IPS-18c (cell line): ENCODE results near the gene CARD6.
"Not testable (repeated sequence)": the region's sequence is repeated elsewhere in the genome, so short reads cannot be mapped to it uniquely, and the experiment has no call there.

ENCODE experiments used
- H3K4me3 ChIP-seq: 2 replicates; pipeline ENCODE4 v1.7.0; 2013; ENCODE audit warnings: low read depth, mild to moderate bottlenecking, low read length, moderate library complexity; ENCODE audit not compliant: insufficient read depth
- H3K9me3 ChIP-seq: one replicate; pipeline ENCODE4 v1.6.1; 2013; ENCODE audit warnings: mild to moderate bottlenecking, low read length, moderate library complexity; ENCODE audit not compliant: control insufficient read depth, insufficient read depth

The CARD6 gene

GRCh38 chr5:40853632-40854192 is 12.5 kb downstream of the CARD6 start:
- Histone ChIP-seq H3K4me3 (no peak overlapping the region), H3K9me3 (no peaks in the 10 kb centered on the region)

- no peaks in the 10 kb centered on the region for H3K9me3 ChIP-seq
- H3K4me3 ChIP-seq: no peak overlapping the region
Measured at GRCh38 chr5:40860711-40861110, 19.5 kb downstream of the CARD6 start.

GRCh38 chr5:40865004-40865403 is 23.8 kb downstream of the CARD6 start:
- not testable (repeated sequence) for H3K9me3 ChIP-seq, H3K4me3 ChIP-seq

- Histone ChIP-seq H3K9me3 (no peaks in the 10 kb centered on the region), H3K4me3 (no peak overlapping the region)
Measured at GRCh38 chr5:40866844-40867243, 25.7 kb downstream of the CARD6 start.

GRCh38 chr5:40869384-40869783 is 28.2 kb downstream of the CARD6 start:
- no peaks in the 10 kb centered on the region for H3K9me3 ChIP-seq
- no peak overlapping the region for H3K4me3 ChIP-seq

GRCh38 chr5:40871177-40871576 is 30.0 kb downstream of the CARD6 start:
- H3K9me3 ChIP-seq: no peaks in the 10 kb centered on the region
- no peak overlapping the region for H3K4me3 ChIP-seq

- not testable (repeated sequence) for H3K4me3 ChIP-seq, H3K9me3 ChIP-seq
Measured at GRCh38 chr5:40872253-40872652, 31.1 kb downstream of the CARD6 start.

GRCh38 chr5:40873286-40873880 is 32.2 kb downstream of the CARD6 start:
- H3K9me3 ChIP-seq: no peaks in the 10 kb centered on the region
- no peak overlapping the region for H3K4me3 ChIP-seq

- no peak overlapping the region for H3K4me3 ChIP-seq
- peaks cover 2% of the 10 kb centered on the region for H3K9me3 ChIP-seq
Measured at GRCh38 chr5:40875958-40876357, 34.8 kb downstream of the CARD6 start.

- Histone ChIP-seq H3K4me3 (no peak overlapping the region), H3K9me3 (peaks cover 2% of the 10 kb centered on the region)
Measured at GRCh38 chr5:40877371-40877988, 36.3 kb downstream of the CARD6 start.

- Histone ChIP-seq H3K9me3 (peaks cover 2% of the 10 kb centered on the region), H3K4me3 (no peak overlapping the region)
Measured at GRCh38 chr5:40879163-40879942, 38.2 kb downstream of the CARD6 start.

GRCh38 chr5:40882291-40882690 is 41.1 kb downstream of the CARD6 start:
- H3K9me3 ChIP-seq: peaks cover 2% of the 10 kb centered on the region
- H3K4me3 ChIP-seq: no peak overlapping the region; the same call in 1 of the 2 replicates

- H3K4me3 ChIP-seq, H3K9me3 ChIP-seq: not testable (repeated sequence)
Measured at GRCh38 chr5:40883051-40883450, 41.9 kb downstream of the CARD6 start.

- H3K9me3 ChIP-seq, H3K4me3 ChIP-seq: not testable (repeated sequence)
Measured at GRCh38 chr5:40895440-40896425, 54.6 kb downstream of the CARD6 start.

GRCh38 chr5:40904205-40904993 is 63.2 kb downstream of the CARD6 start:
- Histone ChIP-seq H3K4me3 (no peak overlapping the region), H3K9me3 (no peaks in the 10 kb centered on the region)

- H3K9me3 ChIP-seq: no peaks in the 10 kb centered on the region
Measured at GRCh38 chr5:40904994-40905306, 63.8 kb downstream of the CARD6 start.

More at GRCh38 chr5:40904994-40905306, 63.8 kb downstream of the CARD6 start:
- H3K4me3 ChIP-seq: no peak overlapping the region
